ENCODE results near the gene TENM4. TPM values are rescaled to one million over a fixed set of nuclear protein-coding genes. Genes with fewer than 3 reads are reported as not detected.

The TENM4 gene
- total and polyA plus RNA-seq, 2 of the 8 experiments (the other 6 are each of a cell fraction or from before 2014, with no cell fraction given), result 3.5 to 7.2 TPM

DNA sequence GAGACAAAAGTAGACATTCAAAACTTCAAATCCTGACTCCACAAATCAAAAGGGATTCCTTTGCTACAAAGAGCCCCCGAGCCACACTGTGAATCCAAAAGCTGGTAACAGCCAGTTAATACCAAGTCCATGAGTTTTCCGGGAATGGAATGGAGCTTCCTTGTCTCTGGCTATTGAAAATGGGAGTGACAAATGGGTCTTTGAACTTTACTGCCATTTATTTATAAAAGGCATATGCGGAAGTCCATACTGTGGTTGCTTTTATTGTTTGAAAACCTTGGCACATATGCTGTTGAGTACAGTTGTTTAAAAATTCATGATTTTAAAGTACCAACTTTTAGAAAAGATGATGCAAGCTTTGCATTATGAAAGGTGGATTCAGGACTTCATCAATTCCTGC lies 659.9 kb downstream of the TENM4 start:
- H4K8ac ChIP-seq (ENCODE audit: extremely low read depth, insufficient read depth, low read length), result no peak overlapping the region
- H3K79me2 ChIP-seq (ENCODE audit: control insufficient read depth in 1 of 2, insufficient read depth in 2 of 2, low read length in 2 of 2), result no peaks in the 10 kb centered on the region
- CTCF ChIA-PET (ENCODE audit: partially characterized antibody), result interaction anchor here (0.7 to 3.1 kb wide), 7 partner anchors 11 to 180 kb away, joined by 3 to 12 read pairs (median 4); no protein-coding TSS in a partner anchor
- H3K27ac ChIP-seq (ENCODE audit: low read depth, low read length), result no peak overlapping the region
- H3K27me3 ChIP-seq (replicated peaks in 1 of 4; ENCODE audit: control insufficient read depth in 3 of 4, extremely low read depth in 1 of 4, insufficient read depth in 3 of 4, low read length in 3 of 4), result no peaks in the 10 kb centered on the region
- H2BK15ac ChIP-seq (ENCODE audit: low read length), result no peak overlapping the region
- 87% methylated on average over 3 of the region's 3 CpGs; no CpG with 5 or more reads in 1 of the 2 experiments for WGBS, 2 experiments (ENCODE audit: extremely low coverage in 1 of 2, insufficient coverage in 1 of 2, insufficient read length in 1 of 2, insufficient replicate concordance in 2 of 2, low coverage in 1 of 2, low lambda C conversion rate in 2 of 2, missing lambda C conversion rate in 1 of 2)
- no peak overlapping the region for H2BK20ac ChIP-seq (ENCODE audit: low read length)
- no peak overlapping the region for H3K23ac ChIP-seq (ENCODE audit: insufficient read length)
- no peaks in the 10 kb centered on the region for H3K9me3 ChIP-seq (ENCODE audit: insufficient read depth in 2 of 2, low read depth in 1 of 2, low read length in 1 of 2)
- H2AK5ac ChIP-seq (ENCODE audit: low read depth, low read length), result no peak overlapping the region
- H3K36me3 ChIP-seq (ENCODE audit: control insufficient read depth in 2 of 4, insufficient read depth in 4 of 4, low read length in 3 of 4), result no peaks in the 10 kb centered on the region
- no peak for FAIRE-seq
- H3K79me1 ChIP-seq (ENCODE audit: low read depth, low read length), result no peaks in the 10 kb centered on the region
- H2BK120ac ChIP-seq (replicated peaks; ENCODE audit: low read depth, low read length), result no peak overlapping the region
- no peak overlapping the region for H3K14ac ChIP-seq (ENCODE audit: insufficient read length)
- no peak overlapping the region for H3K18ac ChIP-seq (ENCODE audit: extremely low read depth, low read length)
- H3K23me2 ChIP-seq (ENCODE audit: low read depth, low read length), result no peaks in the 10 kb centered on the region
- DNase-seq (ENCODE audit: low read depth in 1 of 2, low spot score in 2 of 2), result no peak
- no peak overlapping the region for H3K4me3 ChIP-seq (ENCODE audit: extremely low read depth in 1 of 4, insufficient read depth in 2 of 4, low read depth in 3 of 4, low read length in 4 of 4)
- no peak overlapping the region for H3K56ac ChIP-seq (replicated peaks; ENCODE audit: insufficient read length, low read depth, low read length)
- no peaks in the 10 kb centered on the region for H4K20me1 ChIP-seq (replicated peaks in 1 of 2; ENCODE audit: control insufficient read depth in 1 of 2, insufficient read depth in 2 of 2, low read length in 2 of 2)
- H4K91ac ChIP-seq (replicated peaks; ENCODE audit: insufficient read length, low read length), result no peak overlapping the region
- no peak overlapping the region for H4K5ac ChIP-seq (ENCODE audit: insufficient read length, low read depth, low read length)
- no peak overlapping the region for H2BK12ac ChIP-seq (ENCODE audit: low read depth, low read length)
- H2BK5ac ChIP-seq (ENCODE audit: low read depth, low read length), result no peak overlapping the region
- no peak for TF ChIP-seq NRF1 (IDR thresholded peaks at IDR 0.05; ENCODE audit: low read depth, low read length)
- no peak for TF ChIP-seq SAP30 (IDR thresholded peaks at IDR 0.05; ENCODE audit: insufficient read depth, insufficient replicate concordance, low read length)
- TF ChIP-seq KDM5A (IDR thresholded peaks at IDR 0.05; ENCODE audit: low read length), result no peak
- no peak for TF ChIP-seq TAF1 (IDR thresholded peaks at IDR 0.05; ENCODE audit: low read depth, low read length)
- no peak for TF ChIP-seq YY1 (IDR thresholded peaks at IDR 0.05; ENCODE audit: low read depth, low read length)
- no peak for TF ChIP-seq BACH1 (IDR thresholded peaks at IDR 0.05; ENCODE audit: low read length)
- TF ChIP-seq CBX5 (IDR thresholded peaks at IDR 0.05; ENCODE audit: low read depth, low read length), result no peak
- POLR2A ChIA-PET (ENCODE audit: partially characterized antibody), result no interaction called here
- no peak overlapping the region for H3K4me2 ChIP-seq (ENCODE audit: insufficient read depth in 1 of 2, low read depth in 2 of 2, low read length in 2 of 2)
- no peak overlapping the region for H3K4ac ChIP-seq (replicated peaks; ENCODE audit: insufficient read length, low read depth, low read length)
- no peak overlapping the region for H2AFZ ChIP-seq (ENCODE audit: low read length)
- H3K4me1 ChIP-seq (replicated peaks in 1 of 4; ENCODE audit: control insufficient read depth in 3 of 4, insufficient read depth in 4 of 4, low read length in 3 of 4), result peaks cover 0 to 2% (median 0%) of the 10 kb centered on the region in 4 experiments; a peak in 1 of 7 replicates
- H3K9ac ChIP-seq (replicated peaks in 1 of 4; ENCODE audit: extremely low read depth in 1 of 4, low read depth in 3 of 4, low read length in 3 of 4), result no peak overlapping the region
